DMS 273 (cell line): ENCODE measurements around the gene JAK2.

Source experiments
- DNase-seq: peaks from one replicate; lab custom pipeline; 2025; ENCODE audit not compliant: unreplicated experiment; lab: John Stamatoyannopoulos, UW

Gene JAK2

GRCh38 chr9:5140151-5140550 is 155.1 kb downstream of the JAK2 start:
- DNase-seq, result no peak

DNA sequence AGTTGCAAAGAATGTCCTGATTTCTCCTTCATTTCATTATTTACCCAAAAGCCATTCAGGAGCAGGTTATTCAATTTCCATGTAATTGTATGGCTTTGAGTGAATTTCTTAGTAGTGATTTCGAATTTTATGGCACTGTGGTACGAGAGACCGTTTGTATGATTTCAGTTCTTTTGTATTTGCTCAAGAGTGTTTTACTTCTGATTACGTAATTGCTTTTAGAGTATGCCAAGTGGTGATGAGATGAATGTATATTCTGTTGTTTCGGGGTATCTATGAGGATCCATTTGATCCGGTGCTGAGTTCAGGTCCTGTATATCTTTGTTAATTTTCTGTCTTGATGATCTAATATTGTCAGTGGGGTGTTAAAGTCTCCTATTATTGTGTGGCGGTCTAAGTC is 159.1 kb downstream of the JAK2 start:
- no peak for DNase-seq

DNA sequence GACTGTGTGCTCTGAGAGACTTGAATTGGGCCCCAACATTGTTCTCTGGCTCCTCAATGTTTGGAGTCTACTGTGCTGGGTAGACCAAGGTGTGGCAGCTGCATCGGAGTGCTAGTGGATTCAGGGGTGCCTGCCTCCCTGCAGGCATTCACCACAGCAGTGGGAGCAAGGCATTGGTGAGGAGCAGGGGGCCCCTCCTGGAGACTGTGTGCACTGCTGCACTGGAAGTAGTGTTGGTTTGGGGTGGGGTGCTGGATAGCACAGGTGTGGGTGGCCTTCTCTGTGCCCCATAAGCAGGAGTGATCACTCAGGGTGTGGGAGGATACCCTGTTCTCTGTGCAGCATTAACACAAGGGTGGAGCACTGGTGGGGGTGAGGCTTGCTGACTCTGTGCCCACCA is 161.2 kb downstream of the JAK2 start:
- DNase-seq, result no peak
